ENCODE measurements around the gene HENMT1. TPM values are rescaled to one million over a fixed set of nuclear protein-coding genes. Genes with fewer than 3 reads are reported as not detected.

Gene HENMT1
- polyA plus RNA-seq, 2 of the 4 experiments (the other 2 are of a cell fraction) = 8.1 to 9.7 TPM

- FAIRE-seq (no peak), ATAC-seq (no peak), DNase-seq (ENCODE audit: low read depth in 1 of 2, low spot score in 1 of 2) (no peak)
- Histone ChIP-seq H3K4me1 (0 out of 3 replicates have a peak, but pooled peaks cover 3% of the 10 kb centered on the region), H3K4me2 (no peak overlapping the region), H3K9me3 (no peaks in the 10 kb centered on the region), H3K4me3 (no peak overlapping the region), H3K27ac (no peak overlapping the region)
- WGBS (ENCODE audit: missing lambda C conversion rate) = 96% methylated on average over 5 of the region's 5 CpGs
- POLR2A ChIA-PET = no interaction called here
- TF ChIP-seq ESRRA (IDR thresholded peaks at IDR 0.05; ENCODE audit: borderline replicate concordance, low read length) (no peak), HOXA7 (CRISPR knock-in tag; IDR thresholded peaks at IDR 0.05) (no peak), JUN (IDR thresholded peaks at IDR 0.05) (no peak), CHD2 (IDR thresholded peaks at IDR 0.05; ENCODE audit: low read length, partially characterized antibody) (no peak), EHF (CRISPR knock-in tag; IDR thresholded peaks at IDR 0.05) (no peak), RARB (CRISPR knock-in tag; IDR thresholded peaks at IDR 0.05) (no peak), E2F6 (IDR thresholded peaks at IDR 0.05; ENCODE audit: borderline replicate concordance, low read depth) (no peak), CBX8 (IDR thresholded peaks at IDR 0.05) (no peak), EP300 (IDR thresholded peaks at IDR 0.05) (no peak)
- TF ChIP-seq, protein P1, sequence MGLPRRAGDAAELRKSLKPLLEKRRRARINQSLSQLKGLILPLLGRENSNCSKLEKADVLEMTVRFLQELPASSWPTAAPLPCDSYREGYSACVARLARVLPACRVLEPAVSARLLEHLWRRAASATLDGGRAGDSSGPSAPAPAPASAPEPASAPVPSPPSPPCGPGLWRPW (IDR thresholded peaks at IDR 0.05) = no peak
- TF ChIP-seq, protein P2, sequence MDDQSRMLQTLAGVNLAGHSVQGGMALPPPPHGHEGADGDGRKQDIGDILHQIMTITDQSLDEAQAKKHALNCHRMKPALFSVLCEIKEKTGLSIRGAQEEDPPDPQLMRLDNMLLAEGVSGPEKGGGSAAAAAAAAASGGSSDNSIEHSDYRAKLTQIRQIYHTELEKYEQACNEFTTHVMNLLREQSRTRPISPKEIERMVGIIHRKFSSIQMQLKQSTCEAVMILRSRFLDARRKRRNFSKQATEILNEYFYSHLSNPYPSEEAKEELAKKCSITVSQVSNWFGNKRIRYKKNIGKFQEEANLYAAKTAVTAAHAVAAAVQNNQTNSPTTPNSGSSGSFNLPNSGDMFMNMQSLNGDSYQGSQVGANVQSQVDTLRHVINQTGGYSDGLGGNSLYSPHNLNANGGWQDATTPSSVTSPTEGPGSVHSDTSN (IDR thresholded peaks at IDR 0.05) = no peak
- CTCF ChIA-PET = no interaction called here
Measured at GRCh38 chr1:108657356-108658080, 3.4 kb downstream of the HENMT1 start.

GRCh38 chr1:108653431-108654105, 7.3 kb downstream of the HENMT1 start:
- TF ChIP-seq, protein P3, sequence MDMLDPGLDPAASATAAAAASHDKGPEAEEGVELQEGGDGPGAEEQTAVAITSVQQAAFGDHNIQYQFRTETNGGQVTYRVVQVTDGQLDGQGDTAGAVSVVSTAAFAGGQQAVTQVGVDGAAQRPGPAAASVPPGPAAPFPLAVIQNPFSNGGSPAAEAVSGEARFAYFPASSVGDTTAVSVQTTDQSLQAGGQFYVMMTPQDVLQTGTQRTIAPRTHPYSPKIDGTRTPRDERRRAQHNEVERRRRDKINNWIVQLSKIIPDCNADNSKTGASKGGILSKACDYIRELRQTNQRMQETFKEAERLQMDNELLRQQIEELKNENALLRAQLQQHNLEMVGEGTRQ (IDR thresholded peaks at IDR 0.05) = no peak
- TF ChIP-seq, protein P4, sequence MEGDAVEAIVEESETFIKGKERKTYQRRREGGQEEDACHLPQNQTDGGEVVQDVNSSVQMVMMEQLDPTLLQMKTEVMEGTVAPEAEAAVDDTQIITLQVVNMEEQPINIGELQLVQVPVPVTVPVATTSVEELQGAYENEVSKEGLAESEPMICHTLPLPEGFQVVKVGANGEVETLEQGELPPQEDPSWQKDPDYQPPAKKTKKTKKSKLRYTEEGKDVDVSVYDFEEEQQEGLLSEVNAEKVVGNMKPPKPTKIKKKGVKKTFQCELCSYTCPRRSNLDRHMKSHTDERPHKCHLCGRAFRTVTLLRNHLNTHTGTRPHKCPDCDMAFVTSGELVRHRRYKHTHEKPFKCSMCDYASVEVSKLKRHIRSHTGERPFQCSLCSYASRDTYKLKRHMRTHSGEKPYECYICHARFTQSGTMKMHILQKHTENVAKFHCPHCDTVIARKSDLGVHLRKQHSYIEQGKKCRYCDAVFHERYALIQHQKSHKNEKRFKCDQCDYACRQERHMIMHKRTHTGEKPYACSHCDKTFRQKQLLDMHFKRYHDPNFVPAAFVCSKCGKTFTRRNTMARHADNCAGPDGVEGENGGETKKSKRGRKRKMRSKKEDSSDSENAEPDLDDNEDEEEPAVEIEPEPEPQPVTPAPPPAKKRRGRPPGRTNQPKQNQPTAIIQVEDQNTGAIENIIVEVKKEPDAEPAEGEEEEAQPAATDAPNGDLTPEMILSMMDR (IDR thresholded peaks at IDR 0.05) = no peak
- no peak for TF ChIP-seq HMGXB4 (CRISPR knock-in tag; IDR thresholded peaks at IDR 0.05; ENCODE audit: borderline replicate concordance)
- no peak for TF ChIP-seq BHLHE40 (IDR thresholded peaks at IDR 0.05; ENCODE audit: low read depth, low read length)
- TF ChIP-seq EP300 (IDR thresholded peaks at IDR 0.05) = no peak
- no peak for FAIRE-seq
- POLR2A ChIA-PET = no interaction called here
- 64% methylated on average over 2 of the region's 2 CpGs for WGBS (ENCODE audit: missing lambda C conversion rate)
- no peak overlapping the region for H3K4me2 ChIP-seq
- H3K9me3 ChIP-seq = no peaks in the 10 kb centered on the region
- CTCF ChIA-PET = no interaction called here
- ATAC-seq = no peak
- no peak overlapping the region for H3K27ac ChIP-seq
- H3K4me3 ChIP-seq = no peak overlapping the region
- DNase-seq (ENCODE audit: low read depth in 1 of 2, low spot score in 1 of 2) = no peak
- H3K4me1 ChIP-seq = no peaks in the 10 kb centered on the region
